HepG2 (cell line): Measurements from ENCODE around the gene CAMK2N2. TPM values are rescaled to one million over a fixed set of nuclear protein-coding genes. Genes with fewer than 3 reads are reported as not detected.

ENCODE experiments used
- AKAP8 ChIP-seq: sonication (generic); formaldehyde crosslinking; IDR thresholded peaks from 2 replicates; pipeline ENCODE4 v1.5.1; 2020; ENCODE audit warnings: mild to moderate bottlenecking, missing genetic modification reagents
- CEBPB ChIP-seq: IDR thresholded peaks from 2 replicates; pipeline ENCODE4 v1.6.1; 2011; ENCODE audit warnings: low read depth, low read length, improper control_type of control experiment, borderline replicate concordance
- HOXA9 ChIP-seq: sonication (generic); formaldehyde crosslinking; IDR thresholded peaks from 2 replicates; pipeline ENCODE4 v1.8.1; 2022; ENCODE audit warnings: missing genetic modification reagents, mild to moderate bottlenecking, moderate library complexity, borderline replicate concordance
- NR2C2 ChIP-seq: sonication (generic); formaldehyde crosslinking; IDR thresholded peaks from 2 replicates; pipeline ENCODE4 v1.4.0; 2020; ENCODE audit warnings: missing genetic modification reagents, mild to moderate bottlenecking, moderate library complexity, borderline replicate concordance
- SYNCRIP ChIP-seq: fragments of 200-400 bp; formaldehyde crosslinking; IDR thresholded peaks from 2 replicates; pipeline ENCODE4 v1.6.1; 2018; ENCODE audit warnings: mild to moderate bottlenecking, low read depth, low read length; ENCODE audit not compliant: insufficient read depth
- TOPORS ChIP-seq: sonication (generic); formaldehyde crosslinking; IDR thresholded peaks from 2 replicates; pipeline ENCODE4 v1.8.0; 2023; ENCODE audit warnings: mild to moderate bottlenecking, missing genetic modification reagents
- YEATS2 ChIP-seq: sonication (generic); formaldehyde crosslinking; IDR thresholded peaks from 2 replicates; pipeline ENCODE4 v1.4.0; 2020; ENCODE audit warnings: missing genetic modification reagents, borderline replicate concordance
- ZFP82 ChIP-seq: sonication (generic); formaldehyde crosslinking; IDR thresholded peaks from 2 replicates; pipeline ENCODE4 v1.5.1; 2020; ENCODE audit warnings: mild to moderate bottlenecking, missing genetic modification reagents, borderline replicate concordance
- ZNF501 ChIP-seq: sonication (generic); formaldehyde crosslinking; IDR thresholded peaks from 2 replicates; pipeline ENCODE4 v1.5.1; 2020; ENCODE audit warnings: mild to moderate bottlenecking, moderate library complexity, missing genetic modification reagents
- ZSCAN31 ChIP-seq: sonication (generic); formaldehyde crosslinking; IDR thresholded peaks from 2 replicates; pipeline ENCODE4 v1.5.0; 2020; ENCODE audit warnings: low read depth, mild to moderate bottlenecking, missing genetic modification reagents
- polyA plus RNA-seq, 8 experiments: library from polyadenylated mRNA; depleted of rRNA in 3 of 8; stranded (reverse) in 7 of 8; unstranded in 1 of 8; fragments of >200 nt; fragmentation: Illumina TruSeq in 4 of 8; extraction: Trizol in 4 of 8; gene quantifications; 2 replicates each; pipeline versions ENCODE4 v1.2.1 to v1.2.3, GENCODE V29; 2011 to 2016; ENCODE audit warnings: low read depth in 4 of 8, missing spikeins in 1 of 8, mixed read lengths in 1 of 8; ENCODE audit not compliant: insufficient read depth in 1 of 8
- total RNA-seq, 5 experiments: library from RNA; depleted of rRNA; stranded (reverse); fragments of >200 nt; fragmentation: Illumina TruSeq; extraction: Trizol; gene quantifications; 2 replicates each; pipeline ENCODE4 v1.2.3, GENCODE V29; 2016; ENCODE audit warnings: low read depth in 1 of 5
- TF ChIP-seq, protein P1 (sequence below): sonication (generic); formaldehyde crosslinking; IDR thresholded peaks from 2 replicates; pipeline ENCODE4 v1.4.0; 2020; ENCODE audit warnings: missing genetic modification reagents
- TF ChIP-seq, protein P2 (sequence below): sonication (generic); formaldehyde crosslinking; IDR thresholded peaks from 2 replicates; pipeline ENCODE4 v1.5.0; 2020; ENCODE audit warnings: mild to moderate bottlenecking, missing genetic modification reagents
- TF ChIP-seq, protein P3 (sequence below): sonication (generic); formaldehyde crosslinking; IDR thresholded peaks from 2 replicates; pipeline ENCODE4 v1.5.0; 2020; ENCODE audit warnings: mild to moderate bottlenecking, missing genetic modification reagents
- TF ChIP-seq, protein P4 (sequence below), 2 experiments: IDR thresholded peaks; 2 replicates each; pipeline ENCODE4 v1.6.1; 2011 to 2012; ENCODE audit warnings: low read length in 2 of 2, borderline replicate concordance in 1 of 2, low read depth in 1 of 2, mild to moderate bottlenecking in 1 of 2, moderate library complexity in 1 of 2

Gene CAMK2N2
- total and polyA plus RNA-seq, 2 of the 13 experiments (the other 11 are each of a cell fraction or from before 2014, with no cell fraction given): 0.12 to 0.27 TPM

DNA sequence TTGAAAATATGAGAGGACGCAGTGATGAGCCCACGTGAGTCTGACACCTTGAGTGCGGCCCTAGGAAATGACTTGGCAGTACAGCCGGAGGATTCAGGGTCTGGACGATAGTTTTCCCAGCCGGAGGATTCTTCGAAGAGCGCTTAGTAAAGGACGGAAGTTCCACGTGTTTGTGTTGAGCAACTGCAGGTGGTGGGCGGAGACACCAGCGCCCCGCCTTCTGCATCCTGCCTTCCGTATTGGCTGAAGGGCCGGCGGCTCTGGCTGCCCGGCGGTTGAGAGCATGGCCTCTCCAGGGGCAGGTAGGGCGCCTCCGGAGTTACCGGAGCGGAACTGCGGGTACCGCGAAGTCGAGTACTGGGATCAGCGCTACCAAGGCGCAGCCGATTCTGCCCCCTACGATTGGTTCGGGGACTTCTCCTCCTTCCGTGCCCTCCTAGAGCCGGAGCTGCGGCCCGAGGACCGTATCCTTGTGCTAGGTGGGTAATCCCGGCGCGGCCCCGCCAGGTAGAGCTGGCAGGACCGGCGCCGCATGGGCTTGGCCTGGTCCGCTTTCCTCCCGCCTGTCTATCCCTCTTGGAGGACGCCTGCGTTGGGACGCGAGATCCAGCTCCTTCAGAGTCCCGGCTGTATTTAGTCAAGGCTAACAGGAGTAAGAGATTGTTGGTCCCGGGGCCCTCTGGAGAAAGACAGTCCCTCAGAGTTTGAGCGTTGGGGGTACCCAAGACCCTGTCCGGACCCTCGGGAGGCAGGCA lies 11.8 kb downstream of the CAMK2N2 start, which contains the start of gene EEF1AKMT4 (continued):
- TF ChIP-seq, protein P1, sequence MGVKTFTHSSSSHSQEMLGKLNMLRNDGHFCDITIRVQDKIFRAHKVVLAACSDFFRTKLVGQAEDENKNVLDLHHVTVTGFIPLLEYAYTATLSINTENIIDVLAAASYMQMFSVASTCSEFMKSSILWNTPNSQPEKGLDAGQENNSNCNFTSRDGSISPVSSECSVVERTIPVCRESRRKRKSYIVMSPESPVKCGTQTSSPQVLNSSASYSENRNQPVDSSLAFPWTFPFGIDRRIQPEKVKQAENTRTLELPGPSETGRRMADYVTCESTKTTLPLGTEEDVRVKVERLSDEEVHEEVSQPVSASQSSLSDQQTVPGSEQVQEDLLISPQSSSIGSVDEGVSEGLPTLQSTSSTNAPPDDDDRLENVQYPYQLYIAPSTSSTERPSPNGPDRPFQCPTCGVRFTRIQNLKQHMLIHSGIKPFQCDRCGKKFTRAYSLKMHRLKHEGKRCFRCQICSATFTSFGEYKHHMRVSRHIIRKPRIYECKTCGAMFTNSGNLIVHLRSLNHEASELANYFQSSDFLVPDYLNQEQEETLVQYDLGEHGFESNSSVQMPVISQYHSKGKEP: no peak
- TF ChIP-seq CEBPB (peak; percentile 98), HOXA9 (CRISPR knock-in tag) (no peak), ZNF501 (CRISPR knock-in tag) (no peak; the same call in 1 of the 2 replicates), NR2C2 (CRISPR knock-in tag) (peak; percentile 19; the same call in 1 of the 2 replicates), TOPORS (CRISPR knock-in tag) (no peak), ZFP82 (CRISPR knock-in tag) (no peak), SYNCRIP (no peak), YEATS2 (peak; percentile 71; the same call in 1 of the 2 replicates), ZSCAN31 (CRISPR knock-in tag) (no peak; the same call in 1 of the 2 replicates), AKAP8 (no peak)
- TF ChIP-seq, protein P2, sequence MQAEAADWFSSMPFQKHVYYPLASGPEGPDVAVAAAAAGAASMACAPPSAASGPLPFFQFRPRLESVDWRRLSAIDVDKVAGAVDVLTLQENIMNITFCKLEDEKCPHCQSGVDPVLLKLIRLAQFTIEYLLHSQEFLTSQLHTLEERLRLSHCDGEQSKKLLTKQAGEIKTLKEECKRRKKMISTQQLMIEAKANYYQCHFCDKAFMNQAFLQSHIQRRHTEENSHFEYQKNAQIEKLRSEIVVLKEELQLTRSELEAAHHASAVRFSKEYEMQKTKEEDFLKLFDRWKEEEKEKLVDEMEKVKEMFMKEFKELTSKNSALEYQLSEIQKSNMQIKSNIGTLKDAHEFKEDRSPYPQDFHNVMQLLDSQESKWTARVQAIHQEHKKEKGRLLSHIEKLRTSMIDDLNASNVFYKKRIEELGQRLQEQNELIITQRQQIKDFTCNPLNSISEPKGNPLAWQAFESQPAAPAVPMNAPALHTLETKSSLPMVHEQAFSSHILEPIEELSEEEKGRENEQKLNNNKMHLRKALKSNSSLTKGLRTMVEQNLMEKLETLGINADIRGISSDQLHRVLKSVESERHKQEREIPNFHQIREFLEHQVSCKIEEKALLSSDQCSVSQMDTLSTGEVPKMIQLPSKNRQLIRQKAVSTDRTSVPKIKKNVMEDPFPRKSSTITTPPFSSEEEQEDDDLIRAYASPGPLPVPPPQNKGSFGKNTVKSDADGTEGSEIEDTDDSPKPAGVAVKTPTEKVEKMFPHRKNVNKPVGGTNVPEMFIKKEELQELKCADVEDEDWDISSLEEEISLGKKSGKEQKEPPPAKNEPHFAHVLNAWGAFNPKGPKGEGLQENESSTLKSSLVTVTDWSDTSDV (CRISPR knock-in tag): no peak
- TF ChIP-seq, protein P3, sequence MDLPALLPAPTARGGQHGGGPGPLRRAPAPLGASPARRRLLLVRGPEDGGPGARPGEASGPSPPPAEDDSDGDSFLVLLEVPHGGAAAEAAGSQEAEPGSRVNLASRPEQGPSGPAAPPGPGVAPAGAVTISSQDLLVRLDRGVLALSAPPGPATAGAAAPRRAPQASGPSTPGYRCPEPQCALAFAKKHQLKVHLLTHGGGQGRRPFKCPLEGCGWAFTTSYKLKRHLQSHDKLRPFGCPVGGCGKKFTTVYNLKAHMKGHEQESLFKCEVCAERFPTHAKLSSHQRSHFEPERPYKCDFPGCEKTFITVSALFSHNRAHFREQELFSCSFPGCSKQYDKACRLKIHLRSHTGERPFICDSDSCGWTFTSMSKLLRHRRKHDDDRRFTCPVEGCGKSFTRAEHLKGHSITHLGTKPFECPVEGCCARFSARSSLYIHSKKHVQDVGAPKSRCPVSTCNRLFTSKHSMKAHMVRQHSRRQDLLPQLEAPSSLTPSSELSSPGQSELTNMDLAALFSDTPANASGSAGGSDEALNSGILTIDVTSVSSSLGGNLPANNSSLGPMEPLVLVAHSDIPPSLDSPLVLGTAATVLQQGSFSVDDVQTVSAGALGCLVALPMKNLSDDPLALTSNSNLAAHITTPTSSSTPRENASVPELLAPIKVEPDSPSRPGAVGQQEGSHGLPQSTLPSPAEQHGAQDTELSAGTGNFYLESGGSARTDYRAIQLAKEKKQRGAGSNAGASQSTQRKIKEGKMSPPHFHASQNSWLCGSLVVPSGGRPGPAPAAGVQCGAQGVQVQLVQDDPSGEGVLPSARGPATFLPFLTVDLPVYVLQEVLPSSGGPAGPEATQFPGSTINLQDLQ (CRISPR knock-in tag): no peak
- TF ChIP-seq, protein P4, sequence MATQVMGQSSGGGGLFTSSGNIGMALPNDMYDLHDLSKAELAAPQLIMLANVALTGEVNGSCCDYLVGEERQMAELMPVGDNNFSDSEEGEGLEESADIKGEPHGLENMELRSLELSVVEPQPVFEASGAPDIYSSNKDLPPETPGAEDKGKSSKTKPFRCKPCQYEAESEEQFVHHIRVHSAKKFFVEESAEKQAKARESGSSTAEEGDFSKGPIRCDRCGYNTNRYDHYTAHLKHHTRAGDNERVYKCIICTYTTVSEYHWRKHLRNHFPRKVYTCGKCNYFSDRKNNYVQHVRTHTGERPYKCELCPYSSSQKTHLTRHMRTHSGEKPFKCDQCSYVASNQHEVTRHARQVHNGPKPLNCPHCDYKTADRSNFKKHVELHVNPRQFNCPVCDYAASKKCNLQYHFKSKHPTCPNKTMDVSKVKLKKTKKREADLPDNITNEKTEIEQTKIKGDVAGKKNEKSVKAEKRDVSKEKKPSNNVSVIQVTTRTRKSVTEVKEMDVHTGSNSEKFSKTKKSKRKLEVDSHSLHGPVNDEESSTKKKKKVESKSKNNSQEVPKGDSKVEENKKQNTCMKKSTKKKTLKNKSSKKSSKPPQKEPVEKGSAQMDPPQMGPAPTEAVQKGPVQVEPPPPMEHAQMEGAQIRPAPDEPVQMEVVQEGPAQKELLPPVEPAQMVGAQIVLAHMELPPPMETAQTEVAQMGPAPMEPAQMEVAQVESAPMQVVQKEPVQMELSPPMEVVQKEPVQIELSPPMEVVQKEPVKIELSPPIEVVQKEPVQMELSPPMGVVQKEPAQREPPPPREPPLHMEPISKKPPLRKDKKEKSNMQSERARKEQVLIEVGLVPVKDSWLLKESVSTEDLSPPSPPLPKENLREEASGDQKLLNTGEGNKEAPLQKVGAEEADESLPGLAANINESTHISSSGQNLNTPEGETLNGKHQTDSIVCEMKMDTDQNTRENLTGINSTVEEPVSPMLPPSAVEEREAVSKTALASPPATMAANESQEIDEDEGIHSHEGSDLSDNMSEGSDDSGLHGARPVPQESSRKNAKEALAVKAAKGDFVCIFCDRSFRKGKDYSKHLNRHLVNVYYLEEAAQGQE (IDR thresholded peaks at IDR 0.05; ENCODE audit: borderline replicate concordance in 1 of 2, low read depth in 1 of 2, low read length in 2 of 2): peak in 1 of 2 experiments; percentile 63; a peak in 1 of 4 replicates
